D721Med (cell line): ENCODE measurements around the gene SLC44A1.
A peak's percentile ranks its signal among the peaks of the same experiment; 100 is the strongest.

Experiments
- DNase-seq: peaks from one replicate; pipeline ENCODE4 v3.0.0; 2011; ENCODE audit warnings: low spot score; ENCODE audit not compliant: insufficient read length
- FAIRE-seq: peaks from 2 replicates; lab custom pipeline; 2011; peaks lifted over from hg19 to GRCh38; lab: Jason Lieb, UNC
- CTCF ChIP-seq: IDR thresholded peaks from 2 replicates; pipeline ENCODE4 v1.5.1; 2012; ENCODE audit warnings: mild to moderate bottlenecking, control low read depth; ENCODE audit not compliant: insufficient read depth; ENCODE audit errors: missing control alignments

The SLC44A1 gene

DNA sequence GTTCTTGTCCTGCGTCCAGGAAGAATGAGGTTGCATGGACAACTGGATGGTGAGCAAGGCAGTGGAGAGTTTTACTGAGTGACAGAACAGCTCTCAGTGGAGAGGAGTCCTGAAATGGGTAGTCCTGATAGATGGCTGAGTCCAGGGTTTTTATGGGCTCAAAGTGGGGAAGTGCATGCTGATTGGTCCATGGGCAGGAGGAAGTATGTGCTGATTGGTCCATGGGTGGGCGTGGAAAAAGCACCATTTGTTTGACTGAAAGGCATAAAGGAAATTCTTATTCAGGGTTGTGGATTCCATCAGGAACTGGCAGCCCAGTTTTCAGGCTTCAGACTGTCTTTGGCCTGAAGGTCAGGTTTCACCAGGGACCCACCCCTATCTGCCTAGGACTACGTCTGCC, 214.0 kb downstream of the SLC44A1 start:
- no peak for FAIRE-seq
- no peak for DNase-seq

DNA sequence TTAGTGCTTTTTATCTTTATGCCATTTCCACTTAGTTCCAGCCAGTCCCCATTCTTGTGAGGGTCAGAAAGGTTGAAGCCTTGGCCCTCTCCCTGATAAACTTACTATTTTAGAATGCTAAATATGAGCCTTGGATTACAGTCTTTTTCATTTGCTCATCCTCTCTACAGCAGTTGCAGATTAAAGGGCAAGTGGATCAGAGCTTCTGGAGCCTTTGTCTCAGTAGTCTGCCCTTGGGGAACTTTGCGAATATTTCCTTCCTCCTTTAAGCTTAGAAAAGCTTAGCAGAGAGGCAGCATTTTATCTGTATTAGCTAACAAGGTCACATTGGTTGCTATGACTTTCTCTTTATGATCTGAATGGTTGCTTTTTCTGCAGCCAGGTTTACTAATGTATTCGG, 214.9 kb downstream of the SLC44A1 start:
- no peak for TF ChIP-seq CTCF
- no peak for DNase-seq
- FAIRE-seq, result no peak

More for the DNA sequence above, 214.0 kb downstream of the SLC44A1 start:
- no peak for TF ChIP-seq CTCF

DNA sequence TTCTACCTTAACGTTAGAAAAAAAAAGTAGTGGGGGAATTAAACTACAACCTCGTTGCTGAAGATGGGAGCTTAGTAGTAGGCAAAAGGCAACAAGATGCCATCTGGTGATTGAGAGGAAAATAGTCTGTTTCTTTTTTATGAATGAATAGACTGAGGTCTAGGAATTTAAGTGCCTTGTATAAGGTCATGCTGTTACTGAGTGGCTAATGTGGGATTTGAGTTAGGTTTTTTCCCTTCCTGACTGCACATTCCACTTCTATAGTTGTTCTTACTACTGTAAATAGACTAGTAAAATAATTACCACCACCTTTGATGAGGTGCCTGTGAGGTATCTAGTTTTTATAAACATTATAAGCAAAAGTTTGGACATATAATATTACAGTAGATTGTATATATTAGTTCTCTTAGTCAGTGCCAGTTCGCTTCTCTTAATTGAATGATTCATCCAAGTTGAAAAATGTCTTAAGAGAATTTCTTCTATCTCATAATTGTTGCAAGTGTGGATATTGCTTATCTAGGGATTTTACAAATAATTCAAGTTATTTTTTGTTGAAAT, 222.5 kb downstream of the SLC44A1 start:
- no peak for DNase-seq
- TF ChIP-seq CTCF, result no peak
- no peak for FAIRE-seq

- FAIRE-seq, result no peak
- no peak for DNase-seq
- no peak for TF ChIP-seq CTCF
These were observed 224.4 kb downstream of the SLC44A1 start for GRCh38 chr9:105468875-105469274.

- FAIRE-seq (no peak), DNase-seq (no peak)
- TF ChIP-seq CTCF, result no peak
These were observed 228.8 kb downstream of the SLC44A1 start for GRCh38 chr9:105473221-105473620.

GRCh38 chr9:105475302-105475701, 230.9 kb downstream of the SLC44A1 start:
- FAIRE-seq (no peak), DNase-seq (no peak)
- TF ChIP-seq CTCF, result peak; percentile 44

DNA sequence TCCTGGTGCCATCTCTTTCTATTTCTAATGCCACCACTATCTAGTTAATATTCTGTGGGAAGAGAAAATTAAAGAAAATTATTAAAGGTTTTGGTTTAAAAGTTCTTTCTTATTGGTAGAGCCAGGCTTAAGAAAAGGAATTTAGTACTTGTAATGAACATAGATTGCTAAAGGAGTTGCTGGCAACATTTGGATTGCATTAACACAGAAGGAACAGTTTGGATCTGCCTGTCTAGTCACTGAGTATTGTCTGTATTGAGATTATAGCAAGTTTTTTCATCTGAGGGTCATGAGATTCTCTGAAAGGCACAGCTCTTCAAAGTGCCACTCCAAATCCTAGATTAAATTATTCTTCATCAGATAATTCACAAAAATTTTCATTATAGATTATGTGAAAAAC, 235.4 kb downstream of the SLC44A1 start:
- FAIRE-seq, result no peak

More for the DNA sequence above, 235.4 kb downstream of the SLC44A1 start:
- no peak for DNase-seq
- no peak for TF ChIP-seq CTCF
